ENCODE results near the gene PPM1D. TPM values are rescaled to one million over a fixed set of nuclear protein-coding genes. Genes with fewer than 3 reads are reported as not detected.
"Not testable (repeated sequence)": the region's sequence is repeated elsewhere in the genome, so short reads cannot be mapped to it uniquely, and the experiment has no call there.

Gene PPM1D
- total RNA-seq, 1 donor: 15.6 TPM

DNA sequence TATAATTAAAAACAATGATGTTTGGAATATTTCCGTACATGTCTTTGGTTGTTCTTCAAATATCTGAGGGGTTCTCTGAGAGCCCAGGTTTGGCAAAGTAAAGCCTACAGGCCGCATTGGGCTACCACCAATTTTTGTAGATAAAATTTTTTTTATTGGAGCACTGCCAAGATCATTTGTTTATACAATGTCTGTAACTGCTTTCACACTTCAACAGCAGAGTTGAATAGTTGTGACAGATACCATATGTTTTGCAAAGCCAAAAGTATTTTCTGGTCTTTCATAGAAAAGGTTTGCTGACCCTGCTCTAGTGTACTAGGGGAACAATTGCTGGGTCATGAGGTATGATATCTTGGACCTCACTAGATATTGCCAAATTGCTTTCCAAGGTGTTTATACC, 10.5 kb downstream of the PPM1D start:
- peaks cover 14% of the 10 kb centered on the region for H3K4me1 ChIP-seq (ENCODE audit: insufficient read depth, low read length)
- H3K4me3 ChIP-seq (ENCODE audit: insufficient read depth, low read length): no peak overlapping the region
- no peak for DNase-seq (ENCODE audit: insufficient read length, low spot score, missing footprints)
- H3K36me3 ChIP-seq (ENCODE audit: insufficient read depth, low read length): no peaks in the 10 kb centered on the region
- no peak overlapping the region for H3K27ac ChIP-seq (ENCODE audit: low read depth, low read length)
- H3K79me2 ChIP-seq (ENCODE audit: insufficient read depth, low read length): peaks cover 95% of the 10 kb centered on the region
- no peaks in the 10 kb centered on the region for H3K9me3 ChIP-seq (ENCODE audit: low read depth, low read length)
- H2AFZ ChIP-seq (ENCODE audit: low read length): no peak overlapping the region
- TF ChIP-seq, protein P1, sequence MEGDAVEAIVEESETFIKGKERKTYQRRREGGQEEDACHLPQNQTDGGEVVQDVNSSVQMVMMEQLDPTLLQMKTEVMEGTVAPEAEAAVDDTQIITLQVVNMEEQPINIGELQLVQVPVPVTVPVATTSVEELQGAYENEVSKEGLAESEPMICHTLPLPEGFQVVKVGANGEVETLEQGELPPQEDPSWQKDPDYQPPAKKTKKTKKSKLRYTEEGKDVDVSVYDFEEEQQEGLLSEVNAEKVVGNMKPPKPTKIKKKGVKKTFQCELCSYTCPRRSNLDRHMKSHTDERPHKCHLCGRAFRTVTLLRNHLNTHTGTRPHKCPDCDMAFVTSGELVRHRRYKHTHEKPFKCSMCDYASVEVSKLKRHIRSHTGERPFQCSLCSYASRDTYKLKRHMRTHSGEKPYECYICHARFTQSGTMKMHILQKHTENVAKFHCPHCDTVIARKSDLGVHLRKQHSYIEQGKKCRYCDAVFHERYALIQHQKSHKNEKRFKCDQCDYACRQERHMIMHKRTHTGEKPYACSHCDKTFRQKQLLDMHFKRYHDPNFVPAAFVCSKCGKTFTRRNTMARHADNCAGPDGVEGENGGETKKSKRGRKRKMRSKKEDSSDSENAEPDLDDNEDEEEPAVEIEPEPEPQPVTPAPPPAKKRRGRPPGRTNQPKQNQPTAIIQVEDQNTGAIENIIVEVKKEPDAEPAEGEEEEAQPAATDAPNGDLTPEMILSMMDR (IDR thresholded peaks at IDR 0.05; ENCODE audit: extremely low read depth, low read depth, low read length): no peak
- no peak overlapping the region for H3K4me2 ChIP-seq (ENCODE audit: insufficient read depth, low read length)
- peaks cover 36% of the 10 kb centered on the region for H4K20me1 ChIP-seq (ENCODE audit: insufficient read depth, low read length)
- H3K27me3 ChIP-seq (ENCODE audit: insufficient read depth, low read length): no peaks in the 10 kb centered on the region

DNA sequence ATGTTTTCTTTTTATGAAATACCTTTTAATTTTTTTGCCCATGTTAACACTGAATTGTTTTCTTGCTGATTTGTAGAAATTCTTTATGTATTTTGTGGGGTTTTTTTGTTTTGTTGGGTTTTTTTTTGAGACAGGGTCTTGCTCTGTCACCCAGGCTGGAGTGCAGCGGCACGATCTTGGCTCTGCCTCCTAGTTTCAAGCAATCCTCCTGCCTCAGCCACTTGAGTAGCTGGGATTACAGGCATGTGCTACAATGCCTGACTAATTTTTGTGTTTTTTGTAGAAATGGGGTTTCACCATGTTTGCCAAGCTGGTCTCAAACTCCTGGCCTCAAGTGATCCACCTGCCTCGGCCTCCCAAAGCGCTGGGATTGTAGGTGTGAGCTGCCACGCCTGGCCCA, 11.3 kb downstream of the PPM1D start:
- not testable (repeated sequence) for H3K9me3 ChIP-seq (ENCODE audit: low read depth, low read length); H3K27ac ChIP-seq (ENCODE audit: low read depth, low read length); H2AFZ ChIP-seq (ENCODE audit: low read length); H3K4me3 ChIP-seq (ENCODE audit: insufficient read depth, low read length); H3K27me3 ChIP-seq (ENCODE audit: insufficient read depth, low read length); H3K36me3 ChIP-seq (ENCODE audit: insufficient read depth, low read length); DNase-seq (ENCODE audit: insufficient read length, low spot score, missing footprints); H3K4me2 ChIP-seq (ENCODE audit: insufficient read depth, low read length)
- H3K4me1 ChIP-seq (ENCODE audit: insufficient read depth, low read length): peaks cover 12% of the 10 kb centered on the region
- peaks cover 31% of the 10 kb centered on the region for H4K20me1 ChIP-seq (ENCODE audit: insufficient read depth, low read length)
- peaks cover 95% of the 10 kb centered on the region for H3K79me2 ChIP-seq (ENCODE audit: insufficient read depth, low read length)

DNA sequence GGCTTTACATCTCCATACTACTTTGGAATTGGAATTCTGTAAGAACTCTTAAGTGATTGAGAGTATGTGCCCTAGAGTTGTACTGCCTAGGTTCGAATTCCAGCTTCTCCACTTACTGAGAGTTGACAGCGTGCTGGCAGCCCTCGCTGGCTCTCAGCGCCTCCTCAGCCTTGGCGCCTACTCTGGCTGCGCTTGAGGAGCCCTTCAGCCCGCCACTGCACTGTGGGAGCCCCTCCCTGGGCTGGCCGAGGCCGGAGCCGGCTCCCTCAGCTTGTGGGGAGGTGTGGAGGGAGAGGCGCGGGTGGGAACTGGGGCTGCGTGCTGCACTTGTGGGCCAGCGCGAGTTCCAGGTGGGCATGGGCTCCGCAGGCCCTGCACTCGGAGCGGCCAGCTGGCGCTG, 13.3 kb downstream of the PPM1D start:
- H3K4me2 ChIP-seq (ENCODE audit: insufficient read depth, low read length): no peak overlapping the region
- no peaks in the 10 kb centered on the region for H3K9me3 ChIP-seq (ENCODE audit: low read depth, low read length)
- H3K79me2 ChIP-seq (ENCODE audit: insufficient read depth, low read length): peaks cover 94% of the 10 kb centered on the region
- H2AFZ ChIP-seq (ENCODE audit: low read length): no peak overlapping the region
- no peak overlapping the region for H3K4me3 ChIP-seq (ENCODE audit: insufficient read depth, low read length)
- H4K20me1 ChIP-seq (ENCODE audit: insufficient read depth, low read length): peaks cover 33% of the 10 kb centered on the region
- TF ChIP-seq, protein P1 (IDR thresholded peaks at IDR 0.05; ENCODE audit: extremely low read depth, low read depth, low read length): no peak
- no peak overlapping the region for H3K27ac ChIP-seq (ENCODE audit: low read depth, low read length)
- H3K36me3 ChIP-seq (ENCODE audit: insufficient read depth, low read length): no peaks in the 10 kb centered on the region
- no peaks in the 10 kb centered on the region for H3K27me3 ChIP-seq (ENCODE audit: insufficient read depth, low read length)
- DNase-seq (ENCODE audit: insufficient read length, low spot score, missing footprints): no peak
- peaks cover 16% of the 10 kb centered on the region for H3K4me1 ChIP-seq (ENCODE audit: insufficient read depth, low read length)

DNA sequence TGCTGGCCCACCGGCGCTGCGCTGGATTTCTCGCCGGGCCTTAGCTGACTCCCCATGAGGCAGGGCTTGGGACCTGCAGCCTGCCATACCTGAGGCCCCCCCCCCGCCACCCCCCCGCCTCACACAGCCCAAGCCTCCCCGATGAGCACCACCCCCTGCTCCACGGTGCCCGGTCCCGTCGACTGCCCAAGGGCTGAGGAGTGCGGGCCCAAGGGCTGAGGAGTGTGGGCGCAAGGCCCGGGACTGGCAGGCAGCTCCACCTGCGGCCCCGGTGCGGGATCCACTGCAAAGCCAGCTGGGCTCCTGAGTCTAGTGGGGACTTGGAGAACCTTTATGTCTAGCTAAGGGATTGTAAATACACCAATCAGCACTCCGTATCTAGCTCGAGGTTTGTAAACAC, 13.8 kb downstream of the PPM1D start:
- not testable (repeated sequence) for H3K27me3 ChIP-seq (ENCODE audit: insufficient read depth, low read length); H3K36me3 ChIP-seq (ENCODE audit: insufficient read depth, low read length); DNase-seq (ENCODE audit: insufficient read length, low spot score, missing footprints); H2AFZ ChIP-seq (ENCODE audit: low read length); H3K9me3 ChIP-seq (ENCODE audit: low read depth, low read length); H3K4me3 ChIP-seq (ENCODE audit: insufficient read depth, low read length); H3K4me2 ChIP-seq (ENCODE audit: insufficient read depth, low read length); H3K27ac ChIP-seq (ENCODE audit: low read depth, low read length)
- H3K79me2 ChIP-seq (ENCODE audit: insufficient read depth, low read length): peaks cover 96% of the 10 kb centered on the region
- peaks cover 16% of the 10 kb centered on the region for H3K4me1 ChIP-seq (ENCODE audit: insufficient read depth, low read length)
- peaks cover 35% of the 10 kb centered on the region for H4K20me1 ChIP-seq (ENCODE audit: insufficient read depth, low read length)

DNA sequence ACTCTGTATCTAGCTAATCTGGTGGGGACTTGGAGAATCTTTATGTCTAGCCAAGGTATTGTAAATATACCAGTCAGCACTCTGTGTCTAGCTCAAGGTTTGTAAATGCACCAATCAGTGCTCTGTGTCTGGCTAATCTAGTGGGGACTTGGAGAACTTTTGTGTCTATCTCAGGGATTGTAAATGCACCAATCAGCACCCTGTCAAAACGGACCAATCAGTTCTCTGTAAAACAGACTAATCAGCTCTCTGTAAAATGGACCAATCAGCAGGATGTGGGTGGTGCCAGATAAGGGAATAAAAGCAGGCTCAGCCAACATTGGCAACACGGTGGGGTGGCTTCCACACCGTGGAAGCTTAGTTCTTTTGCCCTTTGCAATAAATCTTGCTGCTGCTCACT, 14.3 kb downstream of the PPM1D start:
- H3K9me3 ChIP-seq (ENCODE audit: low read depth, low read length); H2AFZ ChIP-seq (ENCODE audit: low read length); H3K27ac ChIP-seq (ENCODE audit: low read depth, low read length); H3K4me3 ChIP-seq (ENCODE audit: insufficient read depth, low read length); H3K4me2 ChIP-seq (ENCODE audit: insufficient read depth, low read length); H3K27me3 ChIP-seq (ENCODE audit: insufficient read depth, low read length); H3K36me3 ChIP-seq (ENCODE audit: insufficient read depth, low read length); DNase-seq (ENCODE audit: insufficient read length, low spot score, missing footprints): not testable (repeated sequence)
- Histone ChIP-seq H3K4me1 (ENCODE audit: insufficient read depth, low read length) (peaks cover 19% of the 10 kb centered on the region), H4K20me1 (ENCODE audit: insufficient read depth, low read length) (peaks cover 39% of the 10 kb centered on the region), H3K79me2 (ENCODE audit: insufficient read depth, low read length) (peaks cover 96% of the 10 kb centered on the region)

Measured in osteoblast (primary cell).